Body of pancreas (tissue), 4 donors: Measurements from ENCODE around the gene DPH1. TPM values are rescaled to one million over a fixed set of nuclear protein-coding genes. Genes with fewer than 3 reads are reported as not detected.

ENCODE experiments used
- ATAC-seq: fragments of 150-250 bp; one replicate; pipeline ENCODE4 v1.9.1; 2016
- DNase-seq, 4 donors: peaks; one replicate each; pipeline ENCODE4 v3.0.0-alpha.2; 2019
- H3K27ac ChIP-seq, 4 donors: fragments of 200-600 bp; sonication (generic); 1 replicate in 3 of 4; 2 replicates in 1 of 4; pipeline versions ENCODE4 v1.5.1 to v1.6.1; 2016 to 2019; ENCODE audit warnings: mild to moderate bottlenecking in 1 of 4, mixed read lengths in 1 of 4, moderate library complexity in 1 of 4
- H3K27me3 ChIP-seq, 2 donors: fragments of 200-600 bp; sonication (generic); one replicate each; pipeline ENCODE4 v1.6.0; 2016; ENCODE audit warnings: mild to moderate bottlenecking in 1 of 2
- H3K36me3 ChIP-seq, 2 donors: fragments of 200-600 bp; sonication (generic); replicated peaks in 1 of 2; 2 replicates each; pipeline ENCODE4 v1.5.1; 2016; ENCODE audit warnings: low read depth in 2 of 2; ENCODE audit not compliant: insufficient read depth in 1 of 2
- H3K4me1 ChIP-seq: fragments of 200-600 bp; sonication (generic); one replicate; pipeline ENCODE4 v1.6.0; 2016
- H3K4me3 ChIP-seq, 2 donors: fragments of 200-600 bp; sonication (generic); 1 replicate in 1 of 2; 2 replicates in 1 of 2; pipeline ENCODE4 v1.5.1; 2016 to 2019
- H3K9me3 ChIP-seq, 3 donors: fragments of 200-600 bp; sonication (generic); 1 replicate in 2 of 3; 2 replicates in 1 of 3; pipeline ENCODE4 v1.5.1; 2016
- CTCF ChIP-seq, 7 experiments: fragments of 450-650 bp in 4 of 7; fragments of 200-600 bp in 3 of 7; sonication (generic) in 3 of 7; IDR thresholded peaks; one replicate each; pipeline ENCODE4 v1.5.1; 2016 to 2019; ENCODE audit warnings: antibody characterized with exemption in 7 of 7
- POLR2A ChIP-seq, 3 donors: fragments of 450-650 bp; IDR thresholded peaks; one replicate each; pipeline ENCODE4 v1.6.1; 2016; ENCODE audit warnings: antibody characterized with exemption in 3 of 3, mild to moderate bottlenecking in 2 of 3
- WGBS, 2 donors: methylation state at CpG; one replicate each; pipeline ENCODE4 v1.1.5; 2017; 5-methylcytosine and 5-hydroxymethylcytosine counted together
- intact Hi-C: fragments of 100-400 bp; cut with DNase I; formaldehyde crosslinking; loops from one replicate; pipeline ENCODE4 v1.15.1; 2023
- total RNA-seq, 2 donors: library from RNA; depleted of rRNA; stranded (reverse); fragments of >200 nt; gene quantifications; one replicate each; pipeline ENCODE4 v1.1.0, GENCODE V29; 2016

Gene DPH1
- total RNA-seq, 2 donors from 2014 or later = 34.8 to 77.8 TPM

DNA sequence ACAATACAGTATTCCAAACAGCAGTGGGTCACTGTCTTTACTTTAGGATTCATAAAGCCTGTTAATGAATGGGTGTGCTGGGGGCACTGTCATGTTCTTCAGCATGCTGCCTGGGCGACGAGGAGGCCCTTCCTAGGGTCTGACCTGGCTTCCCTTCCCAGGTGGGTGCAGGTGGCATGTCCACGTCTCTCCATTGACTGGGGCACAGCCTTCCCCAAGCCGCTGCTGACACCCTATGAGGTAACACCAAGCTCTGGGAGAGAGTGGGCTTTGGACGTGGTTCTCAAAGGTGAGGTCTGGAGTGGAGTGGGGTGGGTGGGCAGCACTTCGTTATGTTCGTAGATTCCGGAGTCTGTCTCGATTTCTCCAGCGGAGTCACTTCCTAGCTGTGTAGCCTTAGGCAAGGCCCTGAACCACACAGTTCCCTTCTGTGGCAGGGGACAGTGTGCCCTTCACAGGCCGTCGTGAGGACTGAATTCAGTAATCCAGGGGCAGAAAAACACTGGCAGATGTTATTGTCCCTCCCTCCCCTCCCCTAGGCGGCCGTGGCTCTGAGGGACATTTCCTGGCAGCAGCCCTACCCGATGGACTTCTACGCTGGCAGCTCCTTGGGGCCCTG, 11.1 kb downstream of the DPH1 start:
- intact Hi-C loops = no loop called here
- WGBS, 2 donors = 43 to 52% methylated on average over 11 to 16 of the region's 16 CpGs
- TF ChIP-seq POLR2A (IDR thresholded peaks at IDR 0.05) (no peak), CTCF (IDR thresholded peaks at IDR 0.05) (no peak)

DNA sequence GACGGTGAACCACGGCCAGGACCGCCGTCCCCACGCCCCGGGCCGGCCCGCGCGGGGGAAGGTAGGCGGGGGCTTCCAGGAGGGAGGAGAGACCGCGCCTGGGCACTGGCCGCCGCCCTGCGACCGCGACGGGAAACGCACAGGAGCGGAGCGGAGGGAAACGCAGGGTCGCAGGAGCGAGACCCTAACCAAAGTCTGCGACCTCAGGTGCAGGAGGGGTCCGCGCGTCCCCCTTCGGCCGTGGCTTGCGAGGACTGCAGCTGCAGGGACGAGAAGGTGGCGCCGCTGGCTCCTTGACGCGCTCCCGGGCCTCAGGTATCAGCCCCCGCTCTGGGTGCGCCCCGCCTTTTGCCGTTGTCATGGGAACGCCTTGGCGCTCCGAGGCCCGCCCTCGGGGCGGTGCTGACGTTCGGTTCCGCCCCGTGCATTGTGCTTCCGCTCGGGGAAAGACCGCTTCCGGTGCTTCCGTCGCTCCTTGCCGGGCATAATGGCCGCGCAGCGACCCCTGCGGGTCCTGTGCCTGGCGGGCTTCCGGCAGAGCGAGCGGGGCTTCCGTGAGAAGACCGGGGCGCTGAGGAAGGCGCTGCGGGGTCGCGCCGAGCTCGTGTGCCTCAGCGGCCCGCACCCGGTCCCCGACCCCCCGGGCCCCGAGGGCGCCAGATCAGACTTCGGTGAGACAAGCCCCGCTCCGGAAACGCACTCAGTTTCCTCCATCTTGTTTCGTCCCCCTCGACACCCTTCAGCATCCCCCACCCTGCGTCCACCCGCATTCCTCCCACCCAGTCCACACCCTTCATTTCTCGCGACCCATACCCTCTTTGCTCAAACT, 11.8 kb downstream of the DPH1 start, which contains the start of gene OVCA2:
Gene OVCA2, plus strand, starts transcription at position 462 of the 829 bp plus-strand sequence. Its CDS starts 26 bp downstream, at position 488.
- intact Hi-C loops = no loop called here
- Histone ChIP-seq H3K4me1 (peaks cover 26% of the 10 kb centered on the region), H3K36me3 (peaks cover 0 to 11% of the 10 kb centered on the region in 2 donors), H3K27me3 (no peaks in the 10 kb centered on the region), H3K27ac (peak within 1 kb of the TSS; percentile 74 to 90 (median 83)), H3K4me3 (peak within 1 kb of the TSS; percentile 50 to 90), H3K9me3 (no peaks in the 10 kb centered on the region)
- DNase-seq (peak; percentile 95 to 97 (median 96)), ATAC-seq (peak; percentile 97)
- 1 to 3% methylated on average over 9 to 91 of the region's 93 CpGs for WGBS, 2 donors
- TF ChIP-seq POLR2A (IDR thresholded peaks at IDR 0.05) (peak; percentile 53 to 73 (median 70)), CTCF (IDR thresholded peaks at IDR 0.05) (peak in 6 of 7 experiments; percentile 11 to 71 (median 46))

More for the DNA sequence above, 11.1 kb downstream of the DPH1 start:
- Histone ChIP-seq H3K9me3 (no peaks in the 10 kb centered on the region), H3K36me3 (peaks cover 0 to 15% of the 10 kb centered on the region in 2 donors), H3K27ac (peak overlapping the region; percentile 66 to 90 (median 83)), H3K4me1 (peaks cover 26% of the 10 kb centered on the region), H3K27me3 (no peaks in the 10 kb centered on the region), H3K4me3 (peak overlapping the region in 1 of 2 donors; percentile 90)
- DNase-seq (peak in 1 of 4 donors; percentile 60), ATAC-seq (no peak)

DNA sequence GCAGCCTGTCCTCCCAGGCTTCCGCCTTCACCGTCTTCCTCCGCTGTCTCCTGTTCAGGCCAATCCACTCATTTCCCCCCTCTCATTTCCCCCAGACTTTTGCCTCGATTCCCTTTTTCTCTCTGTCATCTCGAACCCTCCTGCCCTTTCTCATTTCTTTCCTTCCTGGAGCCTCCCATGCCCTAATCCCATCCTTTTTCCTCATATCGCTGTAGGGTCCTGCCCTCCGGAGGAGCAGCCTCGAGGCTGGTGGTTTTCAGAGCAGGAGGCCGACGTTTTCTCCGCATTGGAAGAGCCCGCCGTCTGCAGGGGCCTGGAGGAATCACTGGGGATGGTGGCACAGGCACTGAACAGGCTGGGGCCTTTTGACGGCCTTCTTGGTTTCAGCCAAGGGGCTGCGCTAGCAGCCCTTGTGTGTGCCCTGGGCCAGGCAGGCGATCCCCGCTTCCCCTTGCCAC, 12.5 kb downstream of the DPH1 start:
- DNase-seq (no peak), ATAC-seq (no peak)
- Histone ChIP-seq H3K27ac (peak overlapping the region; percentile 74 to 90 (median 83)), H3K4me1 (peaks cover 26% of the 10 kb centered on the region), H3K36me3 (peaks cover 0 to 8% of the 10 kb centered on the region in 2 donors), H3K4me3 (peak overlapping the region; percentile 50 to 90), H3K9me3 (no peaks in the 10 kb centered on the region), H3K27me3 (no peaks in the 10 kb centered on the region)
- TF ChIP-seq POLR2A (IDR thresholded peaks at IDR 0.05) (no peak), CTCF (IDR thresholded peaks at IDR 0.05) (no peak)
- intact Hi-C loops = no loop called here
- 18 to 20% methylated on average over 17 of the region's 17 CpGs for WGBS, 2 donors

GRCh38 chr17:2042933-2043332, 13.0 kb downstream of the DPH1 start:
- ATAC-seq (no peak), DNase-seq (no peak)
- H3K4me3 ChIP-seq = no peak overlapping the region
- H3K27ac ChIP-seq = no peak overlapping the region
- H3K27me3 ChIP-seq = peaks cover 0 to 1% of the 10 kb centered on the region in 2 donors
- TF ChIP-seq POLR2A (IDR thresholded peaks at IDR 0.05) (no peak), CTCF (IDR thresholded peaks at IDR 0.05) (no peak)
- H3K36me3 ChIP-seq = peaks cover 0 to 5% of the 10 kb centered on the region in 2 donors
- peaks cover 26% of the 10 kb centered on the region for H3K4me1 ChIP-seq
- no peaks in the 10 kb centered on the region for H3K9me3 ChIP-seq
- WGBS, 2 donors = 82 to 86% methylated on average over 5 of the region's 5 CpGs
- intact Hi-C loops = no loop called here
